NCI-H748 (cell line): Measurements from ENCODE around the gene TSSK2.
"Not testable (repeated sequence)": the region's sequence is repeated elsewhere in the genome, so short reads cannot be mapped to it uniquely, and the experiment has no call there.

Source experiments
- DNase-seq: peaks from one replicate; lab custom pipeline; 2025; ENCODE audit not compliant: unreplicated experiment; lab: John Stamatoyannopoulos, UW

The TSSK2 gene

GRCh38 chr22:19130959-19131684 is at the start of gene TSSK2:
Gene TSSK2 (plus strand): TSS chr22:19131308. CDS start chr22:19131400, 92 bp downstream.
- DNase-seq: no peak

- DNase-seq: no peak
These were observed 49.8 kb upstream of the TSSK2 start for GRCh38 chr22:19081351-19081750.

GRCh38 chr22:19082101-19082500 is 49.0 kb upstream of the TSSK2 start:
- DNase-seq: no peak

GRCh38 chr22:19082793-19083192 is 48.3 kb upstream of the TSSK2 start:
- DNase-seq: no peak

GRCh38 chr22:19084126-19084525 is 47.0 kb upstream of the TSSK2 start:
- not testable (repeated sequence) for DNase-seq

GRCh38 chr22:19084586-19084985 is 46.5 kb upstream of the TSSK2 start:
- DNase-seq: not testable (repeated sequence)

- DNase-seq: no peak
These were observed 45.8 kb upstream of the TSSK2 start for GRCh38 chr22:19085233-19085718.

- no peak for DNase-seq
These were observed 44.7 kb upstream of the TSSK2 start for GRCh38 chr22:19086417-19086816.

GRCh38 chr22:19086896-19087295 is 44.2 kb upstream of the TSSK2 start:
- no peak for DNase-seq

GRCh38 chr22:19088866-19089595 is 42.1 kb upstream of the TSSK2 start:
- DNase-seq: no peak

GRCh38 chr22:19090183-19090582 is 40.9 kb upstream of the TSSK2 start:
- no peak for DNase-seq

GRCh38 chr22:19090586-19091127 is 40.5 kb upstream of the TSSK2 start:
- no peak for DNase-seq

- no peak for DNase-seq
These were observed 38.4 kb upstream of the TSSK2 start for GRCh38 chr22:19092725-19093124.

GRCh38 chr22:19094393-19094997 is 36.6 kb upstream of the TSSK2 start:
- DNase-seq: no peak

GRCh38 chr22:19096555-19096954 is 34.6 kb upstream of the TSSK2 start:
- DNase-seq: no peak

- DNase-seq: no peak
These were observed 33.6 kb upstream of the TSSK2 start for GRCh38 chr22:19097518-19097917.

- DNase-seq: no peak
These were observed 33.0 kb upstream of the TSSK2 start for GRCh38 chr22:19098157-19098556.

GRCh38 chr22:19103880-19104821 is 27.0 kb upstream of the TSSK2 start:
- no peak for DNase-seq

- no peak for DNase-seq
These were observed 25.7 kb upstream of the TSSK2 start for GRCh38 chr22:19105456-19105855.
